Vagina (tissue), 2 donors: ENCODE data around the gene TCF3. TPM values are rescaled to one million over a fixed set of nuclear protein-coding genes. Genes with fewer than 3 reads are reported as not detected.

ENCODE experiments used
- DNase-seq, 2 donors: peaks; one replicate each; pipeline ENCODE4 v3.0.0-alpha.2; 2017; ENCODE audit errors: extremely low spot score in 2 of 2
- H3K27ac ChIP-seq: fragments of 200-600 bp; sonication (generic); one replicate; pipeline ENCODE4 v1.5.1; 2019
- H3K27me3 ChIP-seq: fragments of 200-600 bp; sonication (generic); one replicate; pipeline ENCODE4 v1.5.1; 2019
- H3K36me3 ChIP-seq, 2 donors: fragments of 200-600 bp; sonication (generic); one replicate each; pipeline ENCODE4 v1.5.1; 2017 to 2019
- H3K4me1 ChIP-seq: fragments of 200-600 bp; sonication (generic); one replicate; pipeline ENCODE4 v1.5.1; 2019
- H3K4me3 ChIP-seq, 2 donors: fragments of 200-600 bp; sonication (generic); 1 replicate in 1 of 2; 2 replicates in 1 of 2; pipeline ENCODE4 v1.5.1; 2016 to 2019
- H3K9me3 ChIP-seq: fragments of 200-600 bp; sonication (generic); one replicate; pipeline ENCODE4 v1.5.1; 2019
- POLR2A ChIP-seq, 2 donors: fragments of 450-650 bp; IDR thresholded peaks; one replicate each; pipeline ENCODE4 v1.6.1; 2017; ENCODE audit warnings: antibody characterized with exemption in 2 of 2, mild to moderate bottlenecking in 2 of 2, moderate library complexity in 2 of 2
- POLR2AphosphoS5 ChIP-seq, 2 donors: sonication (generic); formaldehyde crosslinking; IDR thresholded peaks; one replicate each; pipeline ENCODE4 v1.9.0; 2017; ENCODE audit warnings: antibody characterized with exemption in 2 of 2, mild to moderate bottlenecking in 2 of 2, low read depth in 1 of 2; ENCODE audit not compliant: insufficient read depth in 1 of 2
- intact Hi-C: fragments of 100-400 bp; cut with DNase I; formaldehyde crosslinking; loops from one replicate; pipeline ENCODE4 v1.15.1; 2023
- total RNA-seq: library from RNA; depleted of rRNA; stranded (reverse); fragments of >200 nt; gene quantifications from one replicate; pipeline ENCODE4 v1.2.3, GENCODE V29; 2016
- TF ChIP-seq, protein P1 (sequence below), 3 experiments: fragments of 450-650 bp in 2 of 3; fragments of 200-600 bp in 1 of 3; sonication (generic) in 1 of 3; IDR thresholded peaks; one replicate each; pipeline ENCODE4 v1.5.1; 2017 to 2019; ENCODE audit warnings: antibody characterized with exemption in 3 of 3, mild to moderate bottlenecking in 2 of 3, moderate library complexity in 2 of 3

TCF3 gene
- total RNA-seq, 1 donor from 2014 or later = 26.0 TPM

- H3K4me3 ChIP-seq = no peak overlapping the region
- no peaks in the 10 kb centered on the region for H3K27me3 ChIP-seq
- TF ChIP-seq POLR2A (IDR thresholded peaks at IDR 0.05) (no peak), POLR2AphosphoS5 (IDR thresholded peaks at IDR 0.05; ENCODE audit: insufficient read depth in 1 of 2, low read depth in 1 of 2) (no peak)
- TF ChIP-seq, protein P1, sequence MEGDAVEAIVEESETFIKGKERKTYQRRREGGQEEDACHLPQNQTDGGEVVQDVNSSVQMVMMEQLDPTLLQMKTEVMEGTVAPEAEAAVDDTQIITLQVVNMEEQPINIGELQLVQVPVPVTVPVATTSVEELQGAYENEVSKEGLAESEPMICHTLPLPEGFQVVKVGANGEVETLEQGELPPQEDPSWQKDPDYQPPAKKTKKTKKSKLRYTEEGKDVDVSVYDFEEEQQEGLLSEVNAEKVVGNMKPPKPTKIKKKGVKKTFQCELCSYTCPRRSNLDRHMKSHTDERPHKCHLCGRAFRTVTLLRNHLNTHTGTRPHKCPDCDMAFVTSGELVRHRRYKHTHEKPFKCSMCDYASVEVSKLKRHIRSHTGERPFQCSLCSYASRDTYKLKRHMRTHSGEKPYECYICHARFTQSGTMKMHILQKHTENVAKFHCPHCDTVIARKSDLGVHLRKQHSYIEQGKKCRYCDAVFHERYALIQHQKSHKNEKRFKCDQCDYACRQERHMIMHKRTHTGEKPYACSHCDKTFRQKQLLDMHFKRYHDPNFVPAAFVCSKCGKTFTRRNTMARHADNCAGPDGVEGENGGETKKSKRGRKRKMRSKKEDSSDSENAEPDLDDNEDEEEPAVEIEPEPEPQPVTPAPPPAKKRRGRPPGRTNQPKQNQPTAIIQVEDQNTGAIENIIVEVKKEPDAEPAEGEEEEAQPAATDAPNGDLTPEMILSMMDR (IDR thresholded peaks at IDR 0.05) = no peak
- no peaks in the 10 kb centered on the region for H3K4me1 ChIP-seq
- intact Hi-C loops = no loop called here
- no peak for DNase-seq
- no peaks in the 10 kb centered on the region for H3K9me3 ChIP-seq
- no peak overlapping the region for H3K27ac ChIP-seq
- peaks cover 0 to 41% of the 10 kb centered on the region in 2 donors for H3K36me3 ChIP-seq
These were observed 30.8 kb downstream of the TCF3 start for GRCh38 chr19:1621574-1621973.

- no peak overlapping the region for H3K4me3 ChIP-seq
- intact Hi-C loops = no loop called here
- H3K27ac ChIP-seq = no peak overlapping the region
- no peaks in the 10 kb centered on the region for H3K9me3 ChIP-seq
- no peaks in the 10 kb centered on the region for H3K4me1 ChIP-seq
- DNase-seq = no peak
- H3K27me3 ChIP-seq = no peaks in the 10 kb centered on the region
- H3K36me3 ChIP-seq = peaks cover 0 to 41% of the 10 kb centered on the region in 2 donors
- no peak for TF ChIP-seq POLR2A (IDR thresholded peaks at IDR 0.05)
- TF ChIP-seq, protein P1 (IDR thresholded peaks at IDR 0.05) = no peak
- no peak for TF ChIP-seq POLR2AphosphoS5 (IDR thresholded peaks at IDR 0.05; ENCODE audit: insufficient read depth in 1 of 2, low read depth in 1 of 2)
These were observed 31.4 kb downstream of the TCF3 start for GRCh38 chr19:1621021-1621420.

DNA sequence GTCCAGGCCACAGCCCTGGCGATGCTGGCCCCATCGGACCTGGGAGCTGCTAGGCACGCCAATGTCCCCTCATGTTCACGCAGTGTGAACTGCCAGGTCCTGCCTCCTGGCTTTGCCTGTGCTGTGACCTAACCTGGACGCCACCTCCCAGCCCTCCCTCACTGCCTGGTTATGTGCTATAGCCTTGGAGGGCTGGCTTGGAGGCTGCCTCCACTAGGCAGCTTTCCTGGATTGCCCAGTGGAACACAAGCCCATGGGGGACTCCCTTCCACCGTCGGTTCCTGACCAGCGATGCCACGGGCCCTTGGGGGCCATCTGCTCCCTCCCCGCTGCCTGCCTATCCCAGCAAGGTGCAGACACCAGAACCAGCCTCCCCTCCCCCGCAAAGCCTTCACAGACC lies 31.9 kb downstream of the TCF3 start:
- TF ChIP-seq POLR2A (IDR thresholded peaks at IDR 0.05) (no peak), POLR2AphosphoS5 (IDR thresholded peaks at IDR 0.05; ENCODE audit: insufficient read depth in 1 of 2, low read depth in 1 of 2) (no peak)
- TF ChIP-seq, protein P1 (IDR thresholded peaks at IDR 0.05) = no peak
- Histone ChIP-seq H3K4me1 (no peaks in the 10 kb centered on the region), H3K36me3 (peaks cover 0 to 43% of the 10 kb centered on the region in 2 donors), H3K4me3 (no peak overlapping the region), H3K27ac (no peak overlapping the region), H3K9me3 (no peaks in the 10 kb centered on the region), H3K27me3 (no peaks in the 10 kb centered on the region)
- intact Hi-C loops = no loop called here
- no peak for DNase-seq

GRCh38 chr19:1619703-1620102 lies 32.7 kb downstream of the TCF3 start:
- Histone ChIP-seq H3K27ac (no peak overlapping the region), H3K9me3 (no peaks in the 10 kb centered on the region), H3K27me3 (no peaks in the 10 kb centered on the region), H3K4me1 (no peaks in the 10 kb centered on the region), H3K4me3 (no peak overlapping the region), H3K36me3 (peaks cover 0 to 51% of the 10 kb centered on the region in 2 donors)
- intact Hi-C loops = no loop called here
- no peak for DNase-seq
- TF ChIP-seq POLR2A (IDR thresholded peaks at IDR 0.05) (no peak), POLR2AphosphoS5 (IDR thresholded peaks at IDR 0.05; ENCODE audit: insufficient read depth in 1 of 2, low read depth in 1 of 2) (no peak)
- TF ChIP-seq, protein P1 (IDR thresholded peaks at IDR 0.05) = no peak

DNA sequence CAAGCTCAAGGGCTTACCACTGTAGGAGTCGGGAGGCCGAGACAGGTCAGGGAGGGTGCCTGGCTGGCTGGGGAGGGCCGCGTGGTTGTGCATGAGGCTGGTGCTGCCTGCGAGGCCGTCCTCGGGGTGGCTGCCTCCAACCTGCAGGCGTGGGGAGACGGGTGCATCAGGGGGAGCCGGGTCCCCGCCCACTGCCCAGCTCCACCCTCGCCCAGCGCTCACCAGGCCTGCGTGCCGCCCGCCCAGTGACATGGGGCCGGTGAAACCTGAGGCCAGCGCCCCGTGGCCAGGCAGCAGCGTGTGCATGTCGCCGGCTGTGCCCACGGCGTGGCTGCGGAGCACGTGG lies 33.3 kb downstream of the TCF3 start:
- intact Hi-C loops = no loop called here
- TF ChIP-seq POLR2AphosphoS5 (IDR thresholded peaks at IDR 0.05; ENCODE audit: insufficient read depth in 1 of 2, low read depth in 1 of 2) (no peak), POLR2A (IDR thresholded peaks at IDR 0.05) (no peak)
- TF ChIP-seq, protein P1 (IDR thresholded peaks at IDR 0.05) = no peak
- Histone ChIP-seq H3K4me3 (no peak overlapping the region), H3K27me3 (no peaks in the 10 kb centered on the region), H3K4me1 (no peaks in the 10 kb centered on the region), H3K27ac (no peak overlapping the region), H3K36me3 (peaks cover 0 to 53% of the 10 kb centered on the region in 2 donors), H3K9me3 (no peaks in the 10 kb centered on the region)
- no peak for DNase-seq
